SU-DHL-6 (cell line): ENCODE measurements around the gene CTPS1.

ENCODE experiments used
- EZH2phosphoT487 ChIP-seq: fragments of 200-600 bp; sonication (generic), shearing (Covaris generic); conservative IDR thresholded peaks from 2 replicates; pipeline ENCODE4 v1.6.1; 2018; ENCODE audit warnings: mild to moderate bottlenecking, antibody characterized with exemption, low read length, moderate library complexity, mixed read lengths
- TF ChIP-seq, protein P1 (sequence below): fragments of 200-600 bp; sonication (generic); IDR thresholded peaks from one replicate; pipeline ENCODE4 v1.5.1; 2017; ENCODE audit warnings: antibody characterized with exemption, mild to moderate bottlenecking, low read length, moderate library complexity; ENCODE audit not compliant: insufficient read depth, poor library complexity, severe bottlenecking

DNA sequence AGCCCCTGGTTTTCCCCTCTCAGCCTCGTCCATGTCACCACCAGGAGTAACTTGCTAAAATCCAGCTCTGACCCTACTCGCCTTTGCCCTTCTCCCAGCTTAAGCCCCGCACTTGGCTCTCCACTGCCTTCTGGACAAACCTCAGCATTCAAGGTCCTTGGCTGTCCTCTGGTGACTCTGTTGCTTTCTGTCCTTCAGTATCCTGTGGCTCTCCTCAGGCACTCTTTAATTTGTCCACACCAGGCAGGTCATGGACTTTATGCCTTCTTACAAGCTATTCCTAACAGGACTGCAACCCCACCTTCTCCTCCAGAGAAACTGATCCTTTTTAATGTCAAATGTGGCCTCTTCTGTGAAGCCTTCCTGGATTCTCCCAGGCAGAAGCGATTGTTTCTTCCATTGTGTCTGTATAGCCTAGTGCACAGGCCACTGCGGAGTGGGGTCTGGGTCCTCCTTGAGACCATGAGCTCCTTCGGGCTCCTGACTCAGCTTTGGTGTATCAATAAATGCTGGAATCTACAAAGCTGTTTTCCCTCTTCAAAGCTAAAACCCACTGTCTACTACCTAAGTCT is 26.7 kb upstream of the CTPS1 start:
- TF ChIP-seq, protein P1, sequence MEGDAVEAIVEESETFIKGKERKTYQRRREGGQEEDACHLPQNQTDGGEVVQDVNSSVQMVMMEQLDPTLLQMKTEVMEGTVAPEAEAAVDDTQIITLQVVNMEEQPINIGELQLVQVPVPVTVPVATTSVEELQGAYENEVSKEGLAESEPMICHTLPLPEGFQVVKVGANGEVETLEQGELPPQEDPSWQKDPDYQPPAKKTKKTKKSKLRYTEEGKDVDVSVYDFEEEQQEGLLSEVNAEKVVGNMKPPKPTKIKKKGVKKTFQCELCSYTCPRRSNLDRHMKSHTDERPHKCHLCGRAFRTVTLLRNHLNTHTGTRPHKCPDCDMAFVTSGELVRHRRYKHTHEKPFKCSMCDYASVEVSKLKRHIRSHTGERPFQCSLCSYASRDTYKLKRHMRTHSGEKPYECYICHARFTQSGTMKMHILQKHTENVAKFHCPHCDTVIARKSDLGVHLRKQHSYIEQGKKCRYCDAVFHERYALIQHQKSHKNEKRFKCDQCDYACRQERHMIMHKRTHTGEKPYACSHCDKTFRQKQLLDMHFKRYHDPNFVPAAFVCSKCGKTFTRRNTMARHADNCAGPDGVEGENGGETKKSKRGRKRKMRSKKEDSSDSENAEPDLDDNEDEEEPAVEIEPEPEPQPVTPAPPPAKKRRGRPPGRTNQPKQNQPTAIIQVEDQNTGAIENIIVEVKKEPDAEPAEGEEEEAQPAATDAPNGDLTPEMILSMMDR = no peak
- no peak for TF ChIP-seq EZH2phosphoT487
